LNCaP clone FGC (cell line): Measurements from ENCODE around the gene AKAP11.

Experiments used
- DNase-seq: peaks from one replicate; pipeline ENCODE4 v3.0.0-alpha.2; 2011; ENCODE audit warnings: low read depth
- H3K4me3 ChIP-seq: 2 replicates; pipeline ENCODE4 v1.5.1; 2011; ENCODE audit warnings: mild to moderate bottlenecking, low read depth, low read length, control low read depth
- CTCF ChIP-seq: IDR thresholded peaks from 2 replicates; pipeline ENCODE4 v1.5.1; 2012; ENCODE audit warnings: mild to moderate bottlenecking; ENCODE audit not compliant: control insufficient read depth, insufficient read depth; ENCODE audit errors: extremely low read depth

Gene AKAP11

GRCh38 chr13:42271337-42272114, 426 bp upstream of the AKAP11 start:
- peak; percentile 89 for DNase-seq
- TF ChIP-seq CTCF = no peak
- H3K4me3 ChIP-seq = peak overlapping the region; percentile 81

- no peak for TF ChIP-seq CTCF
- no peak for DNase-seq
- H3K4me3 ChIP-seq = peak overlapping the region; percentile 81
These were observed 838 bp downstream of the AKAP11 start for GRCh38 chr13:42272804-42273175.

GRCh38 chr13:42274386-42275097, 2.6 kb downstream of the AKAP11 start:
- DNase-seq = no peak
- TF ChIP-seq CTCF = no peak
- H3K4me3 ChIP-seq = no peak overlapping the region

- no peak for TF ChIP-seq CTCF
- no peak overlapping the region for H3K4me3 ChIP-seq
- no peak for DNase-seq
These were observed 3.1 kb downstream of the AKAP11 start for GRCh38 chr13:42275098-42275471.

- DNase-seq = no peak
- no peak for TF ChIP-seq CTCF
- no peak overlapping the region for H3K4me3 ChIP-seq
These were observed 3.6 kb downstream of the AKAP11 start for GRCh38 chr13:42275506-42275905.

- no peak for TF ChIP-seq CTCF
- H3K4me3 ChIP-seq = no peak overlapping the region
- DNase-seq = no peak
These were observed 4.7 kb downstream of the AKAP11 start for GRCh38 chr13:42276683-42277082.
